Right lobe of liver (tissue), 4 donors: Measurements from ENCODE around the gene RGS11.

Experiments used
- POLR2A ChIP-seq: fragments of 450-650 bp; IDR thresholded peaks from one replicate; pipeline ENCODE4 v1.6.1; 2017; ENCODE audit warnings: antibody characterized with exemption, mild to moderate bottlenecking
- TF ChIP-seq, protein P1 (sequence below), 4 donors: fragments of 200-600 bp in 3 of 4; fragments of 450-650 bp in 1 of 4; IDR thresholded peaks; one replicate each; pipeline versions ENCODE4 v1.5.1 to v1.8.0; 2016 to 2022; ENCODE audit warnings: antibody characterized with exemption in 4 of 4, mild to moderate bottlenecking in 2 of 4
- donor health status: DM: no; HTN: no; CAD: no.
- donor health status: DM: no; HTN: no; CAD: no.
- donor health status: DM: no; HTN: yes; CAD: no.

DNA sequence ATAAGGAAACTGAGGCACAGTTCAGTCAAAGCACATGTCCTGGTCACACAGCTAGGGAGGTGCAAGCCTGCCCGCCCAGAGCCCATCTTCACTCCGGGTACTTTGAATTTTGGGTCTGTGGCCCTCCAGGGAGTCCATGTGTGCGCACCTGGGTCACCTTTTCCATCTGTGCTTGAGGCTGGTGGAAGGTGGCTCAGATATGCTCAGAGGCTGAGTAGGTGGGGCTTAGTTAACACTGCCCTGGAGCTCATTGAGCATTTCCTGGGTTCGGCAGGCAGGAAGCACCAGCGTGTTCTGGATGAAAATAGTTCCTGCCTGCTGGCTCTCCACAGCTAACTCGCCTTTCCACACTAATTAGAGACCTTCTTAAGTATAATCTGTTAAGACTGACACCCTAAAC is 21.9 kb downstream of the RGS11 start:
- TF ChIP-seq, protein P1, sequence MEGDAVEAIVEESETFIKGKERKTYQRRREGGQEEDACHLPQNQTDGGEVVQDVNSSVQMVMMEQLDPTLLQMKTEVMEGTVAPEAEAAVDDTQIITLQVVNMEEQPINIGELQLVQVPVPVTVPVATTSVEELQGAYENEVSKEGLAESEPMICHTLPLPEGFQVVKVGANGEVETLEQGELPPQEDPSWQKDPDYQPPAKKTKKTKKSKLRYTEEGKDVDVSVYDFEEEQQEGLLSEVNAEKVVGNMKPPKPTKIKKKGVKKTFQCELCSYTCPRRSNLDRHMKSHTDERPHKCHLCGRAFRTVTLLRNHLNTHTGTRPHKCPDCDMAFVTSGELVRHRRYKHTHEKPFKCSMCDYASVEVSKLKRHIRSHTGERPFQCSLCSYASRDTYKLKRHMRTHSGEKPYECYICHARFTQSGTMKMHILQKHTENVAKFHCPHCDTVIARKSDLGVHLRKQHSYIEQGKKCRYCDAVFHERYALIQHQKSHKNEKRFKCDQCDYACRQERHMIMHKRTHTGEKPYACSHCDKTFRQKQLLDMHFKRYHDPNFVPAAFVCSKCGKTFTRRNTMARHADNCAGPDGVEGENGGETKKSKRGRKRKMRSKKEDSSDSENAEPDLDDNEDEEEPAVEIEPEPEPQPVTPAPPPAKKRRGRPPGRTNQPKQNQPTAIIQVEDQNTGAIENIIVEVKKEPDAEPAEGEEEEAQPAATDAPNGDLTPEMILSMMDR (IDR thresholded peaks at IDR 0.05), result no peak
- no peak for TF ChIP-seq POLR2A
